Activated T-cell treated with anti-CD3 and anti-CD28 coated beads, Interleukin-2, amount 50 U/mL, for 4 hours (primary cell): ENCODE data around the gene TRAPPC3L. TPM values are rescaled to one million over a fixed set of nuclear protein-coding genes. Genes with fewer than 3 reads are reported as not detected.
"Not testable (repeated sequence)": the region's sequence is repeated elsewhere in the genome, so short reads cannot be mapped to it uniquely, and the experiment has no call there.

ENCODE experiments used
- ATAC-seq, 2 donors: fragments of 200-7000 bp; cut with Tn5 transposase; one replicate each; pipeline ENCODE4 v1.10.0; 2021
- DNase-seq: peaks from one replicate; pipeline ENCODE4 v3.0.0-alpha.2; 2020
- H3K27me3 Mint-ChIP-seq: one replicate; pipeline ENCODE4 v1.8.0; 2021; ENCODE audit warnings: low read depth, mixed read lengths
- H3K36me3 Mint-ChIP-seq: one replicate; pipeline ENCODE4 v1.8.0; 2022; ENCODE audit warnings: mixed read lengths; ENCODE audit not compliant: insufficient read depth
- H3K4me1 Mint-ChIP-seq: one replicate; pipeline ENCODE4 v1.8.0; 2021; ENCODE audit warnings: low read depth, mixed read lengths
- H3K4me3 Mint-ChIP-seq: one replicate; pipeline ENCODE4 v1.8.0; 2021; ENCODE audit warnings: mild to moderate bottlenecking, moderate library complexity, mixed read lengths
- H3K9me3 Mint-ChIP-seq: one replicate; pipeline ENCODE4 v1.8.0; 2021; ENCODE audit warnings: mixed read lengths
- total RNA-seq, 3 donors: library from RNA; stranded (reverse); gene quantifications; one replicate each; pipeline ENCODE4 v1.2.1, GENCODE V29; 2021

Gene TRAPPC3L
- total RNA-seq, 3 donors from 2014 or later, result not detected

DNA sequence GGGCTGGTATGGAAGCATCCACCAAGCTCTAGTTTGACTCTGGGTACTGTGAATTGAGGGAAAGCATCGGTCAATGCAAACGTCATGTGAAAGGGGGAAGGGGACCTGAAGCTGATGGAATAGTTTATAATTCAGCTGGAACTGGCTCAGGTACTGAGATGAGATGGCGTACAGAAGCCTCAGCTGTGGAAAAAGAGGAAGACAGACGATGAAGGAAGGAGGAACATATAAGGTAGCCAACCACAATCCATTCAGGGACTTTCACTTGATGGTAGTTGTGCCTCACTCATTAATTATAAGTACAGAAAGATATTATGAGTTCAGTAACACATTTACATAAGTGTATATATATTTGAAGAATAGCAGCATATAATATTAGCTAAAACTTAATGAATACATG is 31.4 kb downstream of the TRAPPC3L start:
- ATAC-seq (no peak), DNase-seq (no peak)
- H3K9me3 Mint-ChIP-seq, result no peaks in the 10 kb centered on the region
- no peak overlapping the region for H3K4me3 Mint-ChIP-seq
- no peaks in the 10 kb centered on the region for H3K4me1 Mint-ChIP-seq
- no peaks in the 10 kb centered on the region for H3K36me3 Mint-ChIP-seq
- H3K27me3 Mint-ChIP-seq, result peaks cover 4% of the 10 kb centered on the region

DNA sequence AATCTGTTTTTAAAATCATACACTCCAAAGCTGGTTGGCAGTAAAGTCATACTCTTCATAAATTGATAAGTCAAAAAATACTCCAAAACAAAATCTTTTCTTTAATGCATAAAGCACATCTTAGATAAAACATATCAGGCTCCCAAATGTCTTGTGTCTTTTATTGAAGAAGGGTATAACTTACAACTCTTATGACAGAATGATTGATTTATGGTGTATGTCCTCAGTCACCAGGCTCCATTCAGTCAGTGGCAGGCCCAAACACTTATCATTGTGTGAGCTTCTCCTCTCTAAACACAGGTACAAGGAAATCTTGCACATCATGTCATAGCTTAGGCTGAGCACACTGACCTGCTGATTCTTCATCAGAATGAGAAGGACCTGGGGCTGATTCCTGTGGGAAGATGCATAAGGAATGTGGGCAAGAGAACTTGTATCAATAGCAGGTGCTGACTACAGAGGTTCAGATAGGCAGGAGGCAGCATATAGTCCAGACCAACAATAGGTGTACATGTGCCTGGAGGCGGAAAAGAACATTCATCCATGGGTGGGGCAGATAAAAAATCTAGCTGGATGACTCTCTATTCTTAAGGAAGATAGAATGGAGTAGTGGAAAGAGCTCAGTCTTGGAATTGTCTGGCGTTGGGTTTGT is 32.1 kb downstream of the TRAPPC3L start:
- Mint-ChIP-seq H3K27me3 (peaks cover 4% of the 10 kb centered on the region), H3K9me3 (no peaks in the 10 kb centered on the region), H3K4me3 (no peak overlapping the region), H3K4me1 (no peaks in the 10 kb centered on the region), H3K36me3 (no peaks in the 10 kb centered on the region)
- DNase-seq (no peak), ATAC-seq (no peak)

DNA sequence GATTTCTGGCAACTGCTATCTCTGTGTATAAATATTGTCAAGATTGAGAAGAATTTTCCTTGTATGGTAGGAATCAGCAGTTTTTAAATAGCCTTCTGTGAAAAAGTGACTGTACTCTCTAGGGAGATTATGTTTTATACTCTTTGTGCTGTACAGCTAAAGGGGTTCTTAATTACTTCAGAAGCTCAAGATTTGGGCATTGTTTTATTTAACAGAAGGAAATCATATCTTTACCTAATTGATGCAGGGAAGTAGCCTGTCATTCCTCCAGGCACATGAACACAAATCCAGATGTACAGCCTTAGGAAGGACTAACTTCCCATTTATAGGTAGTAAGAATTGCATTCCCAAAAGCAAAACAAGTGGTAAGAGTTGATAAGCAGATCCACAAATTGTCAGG is 32.8 kb downstream of the TRAPPC3L start:
- DNase-seq (no peak), ATAC-seq (no peak)
- Mint-ChIP-seq H3K4me1 (no peaks in the 10 kb centered on the region), H3K9me3 (no peaks in the 10 kb centered on the region), H3K27me3 (no peaks in the 10 kb centered on the region), H3K4me3 (no peak overlapping the region), H3K36me3 (no peaks in the 10 kb centered on the region)

DNA sequence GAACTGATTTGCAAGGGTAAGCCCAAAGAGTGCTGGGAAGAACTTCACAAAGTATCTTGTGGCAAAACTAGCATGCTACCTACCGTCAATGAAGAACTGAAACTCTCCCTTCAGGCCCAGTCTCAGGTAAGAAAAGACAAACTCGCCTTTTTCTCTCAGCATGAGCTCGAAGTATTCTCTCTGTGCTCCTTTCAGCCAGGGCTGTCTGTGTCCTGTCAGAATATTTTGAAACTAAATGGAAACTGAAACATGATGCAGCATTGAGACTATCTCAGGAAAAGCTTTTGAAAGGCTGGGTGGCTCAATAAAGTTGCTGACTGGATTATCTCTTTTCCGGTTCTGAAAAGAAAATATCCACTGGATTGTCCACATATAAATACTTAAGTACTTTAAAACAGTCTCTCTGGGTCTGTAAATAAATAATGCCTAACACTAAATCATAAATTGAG is 33.3 kb downstream of the TRAPPC3L start:
- no peak for ATAC-seq
- H3K36me3 Mint-ChIP-seq, result no peaks in the 10 kb centered on the region
- no peaks in the 10 kb centered on the region for H3K9me3 Mint-ChIP-seq
- no peaks in the 10 kb centered on the region for H3K27me3 Mint-ChIP-seq
- no peaks in the 10 kb centered on the region for H3K4me1 Mint-ChIP-seq
- no peak for DNase-seq
- H3K4me3 Mint-ChIP-seq, result no peak overlapping the region

DNA sequence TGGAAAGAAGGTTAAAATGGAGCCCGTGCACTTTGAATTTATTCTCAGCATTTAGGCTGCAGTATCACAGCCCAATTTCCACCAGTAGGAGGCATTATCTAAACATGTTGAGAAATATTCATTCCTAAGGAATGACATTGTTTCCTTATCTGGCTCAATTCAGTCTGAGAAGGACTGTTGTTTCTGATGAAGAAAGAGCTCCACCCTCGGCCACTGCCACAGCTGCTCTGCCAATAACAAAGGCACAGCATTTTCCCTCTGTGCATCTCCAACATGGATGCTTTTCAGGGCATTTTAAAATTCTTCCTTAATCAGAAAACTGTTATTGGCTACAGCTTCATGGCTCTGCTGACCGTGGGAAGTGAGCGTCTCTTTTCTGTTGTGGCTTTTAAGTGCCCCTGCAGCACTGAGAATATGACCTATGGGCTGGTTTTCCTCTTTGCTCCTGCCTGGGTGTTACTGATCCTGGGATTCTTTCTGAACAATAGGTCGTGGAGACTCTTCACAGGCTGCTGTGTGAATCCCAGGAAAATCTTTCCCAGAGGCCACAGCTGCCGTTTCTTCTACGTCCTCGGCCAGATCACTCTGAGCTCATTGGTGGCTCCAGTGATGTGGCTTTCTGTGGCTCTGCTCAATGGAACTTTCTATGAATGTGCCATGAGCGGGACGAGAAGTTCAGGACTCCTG is 33.9 kb downstream of the TRAPPC3L start, which contains the start of gene CALHM5:
Gene CALHM5, plus strand, starts transcription at position 216 of the 687 bp plus-strand sequence. Its CDS starts 58 bp downstream, at position 274.
- Mint-ChIP-seq H3K9me3 (no peaks in the 10 kb centered on the region), H3K4me1 (no peaks in the 10 kb centered on the region), H3K4me3 (no peak within 1 kb of the TSS), H3K36me3 (no peaks in the 10 kb centered on the region), H3K27me3 (no peaks in the 10 kb centered on the region)
- ATAC-seq, result no peak
- DNase-seq, result no peak

DNA sequence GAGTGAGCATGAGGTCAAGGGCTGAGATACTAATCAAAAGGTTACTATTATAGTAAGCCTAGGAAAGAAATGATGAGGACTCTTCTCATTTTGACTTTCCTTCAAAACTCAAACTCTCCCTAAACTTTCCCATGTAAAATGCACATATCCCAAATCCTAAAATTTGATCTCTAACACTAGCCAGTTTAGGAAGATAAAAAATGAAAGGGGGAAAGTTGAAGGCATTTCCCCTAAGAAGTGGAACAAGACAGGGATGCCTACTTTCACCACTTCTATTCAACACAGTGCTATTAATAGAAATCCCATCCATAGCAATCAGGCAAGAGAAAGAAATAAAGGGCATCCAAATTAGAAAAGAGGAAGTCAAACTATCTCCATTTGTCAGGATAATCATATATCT is 37.0 kb downstream of the TRAPPC3L start:
- ATAC-seq, result no peak
- Mint-ChIP-seq H3K4me3 (no peak overlapping the region), H3K9me3 (no peaks in the 10 kb centered on the region), H3K36me3 (no peaks in the 10 kb centered on the region), H3K4me1 (no peaks in the 10 kb centered on the region), H3K27me3 (peaks cover 6% of the 10 kb centered on the region)
- no peak for DNase-seq

DNA sequence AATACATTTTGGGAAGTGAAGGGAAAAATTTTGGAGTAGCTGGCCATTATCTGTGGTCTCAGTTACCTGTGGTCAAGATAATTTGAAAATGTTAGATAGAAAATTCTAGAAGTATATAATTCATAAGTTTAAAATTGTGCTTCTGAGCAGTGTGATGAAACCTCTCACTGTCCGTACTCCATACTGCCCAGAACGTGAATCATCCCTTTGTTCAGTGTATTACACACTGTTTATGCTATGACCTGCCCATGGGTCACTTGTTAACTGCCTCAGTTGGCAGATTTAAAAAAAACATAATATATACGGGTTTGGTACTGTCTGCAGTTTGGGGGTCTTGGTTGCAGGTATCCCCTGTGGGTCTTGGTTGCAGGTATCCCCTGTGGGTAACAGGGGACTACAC is 38.2 kb downstream of the TRAPPC3L start:
- DNase-seq (no peak), ATAC-seq (no peak)
- Mint-ChIP-seq H3K27me3 (peaks cover 17% of the 10 kb centered on the region), H3K4me1 (no peaks in the 10 kb centered on the region), H3K9me3 (no peaks in the 10 kb centered on the region), H3K36me3 (peaks cover 2% of the 10 kb centered on the region), H3K4me3 (no peak overlapping the region)

DNA sequence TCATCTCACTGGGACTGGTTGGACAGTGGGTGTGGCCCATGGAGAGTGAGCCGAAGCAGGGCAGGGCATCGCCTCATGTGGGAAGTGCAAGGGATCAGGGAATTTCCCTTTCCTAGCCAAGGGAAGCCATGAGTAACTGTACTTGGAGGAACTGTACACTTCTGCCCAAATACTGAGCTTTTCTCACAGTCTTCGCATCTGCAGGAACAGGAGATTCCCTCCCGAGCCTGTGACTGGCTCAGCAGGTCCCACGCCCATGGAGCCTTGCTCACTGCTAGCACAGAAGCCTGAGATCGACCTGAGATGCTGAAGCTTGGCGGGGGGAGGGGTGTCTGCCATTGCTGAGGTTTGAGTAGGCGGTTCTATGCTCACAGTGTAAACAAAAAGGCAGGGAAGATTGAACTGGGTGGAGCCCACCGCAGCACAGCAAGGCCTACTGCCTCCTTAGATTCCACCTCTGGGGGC is 44.5 kb downstream of the TRAPPC3L start:
- ATAC-seq (no peak), DNase-seq (no peak)
- no peaks in the 10 kb centered on the region for H3K9me3 Mint-ChIP-seq
- peaks cover 36% of the 10 kb centered on the region for H3K27me3 Mint-ChIP-seq
- no peak overlapping the region for H3K4me3 Mint-ChIP-seq
- peaks cover 2% of the 10 kb centered on the region for H3K36me3 Mint-ChIP-seq
- H3K4me1 Mint-ChIP-seq, result no peaks in the 10 kb centered on the region

DNA sequence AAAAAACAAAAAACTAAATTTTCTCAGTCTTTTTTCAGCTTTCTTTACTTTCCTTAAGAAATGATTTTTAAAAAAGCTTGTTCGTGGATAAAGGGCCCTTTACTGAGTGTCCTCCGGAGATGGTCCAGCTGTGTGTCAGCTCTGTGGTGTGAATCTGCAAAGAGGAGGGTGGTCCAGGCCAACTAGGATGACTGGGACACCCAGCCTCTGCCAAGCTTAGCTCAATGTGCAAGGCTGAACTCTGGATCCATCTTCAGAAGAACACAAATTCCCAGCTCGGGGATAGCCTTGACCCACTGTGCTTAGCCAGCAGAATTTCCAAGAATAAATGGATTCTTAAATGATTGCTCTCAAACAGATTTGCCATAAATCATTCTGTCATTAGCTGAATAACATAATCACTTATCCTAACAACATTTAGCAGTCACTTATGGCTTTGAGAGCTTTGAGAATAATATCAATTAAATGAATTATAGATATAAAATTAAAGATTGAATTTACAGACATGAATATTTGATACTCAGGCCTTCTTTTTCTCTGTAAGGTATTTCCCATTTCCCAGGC is 48.3 kb downstream of the TRAPPC3L start:
- H3K36me3 Mint-ChIP-seq, result no peaks in the 10 kb centered on the region
- DNase-seq (no peak), ATAC-seq (no peak)
- H3K9me3 Mint-ChIP-seq, result peaks cover 5% of the 10 kb centered on the region
- H3K4me3 Mint-ChIP-seq, result no peak overlapping the region
- peaks cover 22% of the 10 kb centered on the region for H3K27me3 Mint-ChIP-seq
- H3K4me1 Mint-ChIP-seq, result no peaks in the 10 kb centered on the region

DNA sequence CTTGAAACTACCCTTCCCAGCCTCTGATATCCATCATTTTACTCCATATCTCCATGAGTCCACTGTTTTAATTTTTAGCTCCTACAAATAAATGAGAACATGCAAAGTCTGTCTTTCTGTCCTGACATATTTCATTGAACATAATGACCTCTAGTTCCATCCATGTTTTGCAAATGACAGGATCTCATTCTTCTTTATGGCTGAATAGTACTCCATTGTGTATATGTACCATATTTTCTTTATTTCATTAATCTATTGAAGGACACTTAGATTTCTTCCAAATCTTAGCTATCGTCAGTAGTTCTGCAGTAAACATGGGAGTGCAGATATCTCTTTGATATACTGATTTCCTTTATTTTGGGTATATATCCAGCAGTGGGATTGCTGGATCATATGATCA is 50.3 kb downstream of the TRAPPC3L start:
- not testable (repeated sequence) for H3K9me3 Mint-ChIP-seq, H3K4me3 Mint-ChIP-seq, ATAC-seq

DNA sequence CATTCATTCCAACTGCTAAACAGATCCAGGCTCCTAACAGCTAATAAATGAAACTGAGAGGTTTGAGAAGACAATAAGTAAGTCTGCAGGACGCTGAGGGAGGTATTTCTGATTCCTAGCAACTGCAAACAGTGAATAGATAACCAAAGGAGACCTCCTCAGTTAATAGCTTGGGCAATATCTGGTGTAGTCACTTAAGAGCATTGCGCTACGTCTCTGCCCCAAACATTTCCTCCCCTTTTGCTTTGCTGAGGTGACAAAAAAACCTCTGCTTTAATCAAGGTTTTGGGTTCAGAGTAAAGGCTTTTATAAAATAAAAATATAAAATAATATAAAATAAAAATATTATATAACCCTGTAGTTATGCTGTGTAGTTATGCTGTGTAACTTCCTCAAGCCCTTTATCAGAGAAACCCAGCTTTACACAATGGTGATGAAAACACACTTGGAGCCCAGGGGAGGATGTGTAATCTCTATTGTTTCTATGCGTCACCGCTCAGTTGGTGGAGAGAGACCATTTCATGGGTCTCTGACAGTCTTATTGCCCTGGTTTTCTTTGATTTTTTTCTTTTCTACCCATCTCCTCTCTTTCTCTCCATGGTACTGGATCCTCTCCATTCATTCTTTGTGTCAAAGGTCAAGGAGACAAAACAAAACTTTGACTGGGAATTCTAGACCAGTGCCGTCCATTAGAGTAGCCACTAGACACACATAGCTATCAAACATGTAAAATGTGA is 53.0 kb downstream of the TRAPPC3L start:
- H3K4me3 Mint-ChIP-seq, result no peak overlapping the region
- ATAC-seq (no peak), DNase-seq (no peak)
- no peaks in the 10 kb centered on the region for H3K4me1 Mint-ChIP-seq
- peaks cover 14% of the 10 kb centered on the region for H3K27me3 Mint-ChIP-seq
- H3K36me3 Mint-ChIP-seq, result no peaks in the 10 kb centered on the region
- peaks cover 5% of the 10 kb centered on the region for H3K9me3 Mint-ChIP-seq

More for the DNA sequence above, 50.3 kb downstream of the TRAPPC3L start:
- not testable (repeated sequence) for H3K36me3 Mint-ChIP-seq, H3K4me1 Mint-ChIP-seq, DNase-seq
- peaks cover 17% of the 10 kb centered on the region for H3K27me3 Mint-ChIP-seq

DNA sequence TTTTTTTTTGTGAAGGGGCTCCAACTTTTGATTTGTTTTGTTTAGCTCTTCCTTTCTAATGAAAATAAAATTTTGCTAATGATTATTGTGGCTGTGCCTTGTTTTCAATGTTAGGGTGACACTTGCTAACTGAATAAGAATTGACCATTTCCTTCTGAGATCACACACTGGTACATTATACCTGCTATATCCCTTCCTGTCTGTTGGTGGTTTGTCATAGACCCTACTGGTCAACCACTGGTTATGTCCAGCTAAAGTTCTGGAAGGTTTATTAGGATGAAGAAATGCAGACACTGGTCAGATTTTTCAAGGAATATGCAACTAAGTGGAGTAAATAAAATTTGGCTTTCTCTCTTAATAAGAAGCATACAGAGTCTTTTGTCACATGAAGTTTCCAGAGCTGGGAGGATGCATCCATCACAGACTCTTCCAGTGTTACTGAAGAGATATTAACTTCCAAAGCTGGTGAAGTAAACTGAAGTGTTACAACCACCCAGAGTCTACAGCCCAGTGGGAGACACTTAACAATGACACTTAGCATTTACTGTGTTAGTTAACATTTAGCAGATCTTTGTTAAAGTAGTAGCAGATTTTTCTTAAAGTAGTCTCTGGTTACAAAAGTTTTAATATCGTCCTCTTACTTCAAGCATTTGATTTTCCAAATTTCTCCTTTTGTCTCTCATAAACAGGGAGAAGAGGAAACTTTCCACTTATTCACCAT is 53.7 kb downstream of the TRAPPC3L start:
- Mint-ChIP-seq H3K4me3 (no peak overlapping the region), H3K9me3 (peaks cover 5% of the 10 kb centered on the region), H3K4me1 (no peaks in the 10 kb centered on the region), H3K36me3 (no peaks in the 10 kb centered on the region), H3K27me3 (peaks cover 15% of the 10 kb centered on the region)
- no peak for ATAC-seq
- DNase-seq, result no peak

DNA sequence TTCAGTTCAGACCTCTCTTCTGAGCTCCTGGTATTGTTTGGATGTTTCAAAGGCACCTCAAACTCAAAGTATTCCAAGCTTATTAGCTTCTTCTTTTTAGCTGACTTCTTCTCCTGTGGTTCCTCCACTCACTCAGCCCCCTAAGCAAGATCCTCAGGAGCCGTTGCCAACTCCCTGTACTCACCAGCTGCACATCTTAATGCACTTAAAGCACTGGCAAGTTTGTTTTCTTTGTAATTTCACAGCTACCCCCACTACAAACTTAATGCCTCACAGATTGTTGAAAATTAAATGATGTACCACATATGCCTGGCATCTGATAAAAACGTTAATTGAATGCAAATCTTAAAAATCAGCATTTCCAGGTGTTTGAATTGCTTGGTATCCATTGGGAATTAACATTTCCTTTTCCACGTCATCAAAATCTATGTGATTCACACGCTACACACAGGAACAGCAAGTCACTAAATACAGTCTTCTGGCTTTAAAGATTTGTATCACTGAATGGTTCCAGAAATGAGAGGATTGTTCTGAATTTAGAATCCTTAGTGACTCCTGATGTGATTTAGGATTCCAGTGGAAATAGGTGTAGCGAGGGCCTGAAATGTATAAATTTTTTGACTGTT is 59.8 kb downstream of the TRAPPC3L start:
- ATAC-seq (no peak), DNase-seq (no peak)
- H3K9me3 Mint-ChIP-seq, result no peaks in the 10 kb centered on the region
- peaks cover 27% of the 10 kb centered on the region for H3K27me3 Mint-ChIP-seq
- no peaks in the 10 kb centered on the region for H3K4me1 Mint-ChIP-seq
- H3K36me3 Mint-ChIP-seq, result no peaks in the 10 kb centered on the region
- no peak overlapping the region for H3K4me3 Mint-ChIP-seq
